ENCODE results near the gene ZNF394.

Gene ZNF394

DNA sequence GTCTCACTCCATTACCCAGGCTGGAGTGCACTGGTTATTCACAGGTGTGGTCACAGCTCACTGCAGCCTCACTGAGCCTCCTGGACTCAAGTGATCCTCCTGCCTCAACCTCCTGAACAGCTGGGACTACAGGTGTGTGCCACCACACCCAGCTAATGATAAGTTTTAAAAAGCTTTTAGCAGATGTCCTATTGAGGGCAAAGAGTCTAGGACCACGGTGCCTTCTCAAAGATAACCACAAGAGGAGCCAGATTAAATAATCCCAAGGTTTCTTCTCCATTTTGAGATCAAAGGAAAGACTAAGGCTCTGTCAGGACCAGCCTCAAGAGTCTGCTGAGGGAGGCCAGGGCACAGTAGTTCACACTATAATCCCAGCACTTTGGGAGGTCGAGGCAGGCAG, 38.9 kb downstream of the ZNF394 start:
- TF ChIP-seq, protein P1, sequence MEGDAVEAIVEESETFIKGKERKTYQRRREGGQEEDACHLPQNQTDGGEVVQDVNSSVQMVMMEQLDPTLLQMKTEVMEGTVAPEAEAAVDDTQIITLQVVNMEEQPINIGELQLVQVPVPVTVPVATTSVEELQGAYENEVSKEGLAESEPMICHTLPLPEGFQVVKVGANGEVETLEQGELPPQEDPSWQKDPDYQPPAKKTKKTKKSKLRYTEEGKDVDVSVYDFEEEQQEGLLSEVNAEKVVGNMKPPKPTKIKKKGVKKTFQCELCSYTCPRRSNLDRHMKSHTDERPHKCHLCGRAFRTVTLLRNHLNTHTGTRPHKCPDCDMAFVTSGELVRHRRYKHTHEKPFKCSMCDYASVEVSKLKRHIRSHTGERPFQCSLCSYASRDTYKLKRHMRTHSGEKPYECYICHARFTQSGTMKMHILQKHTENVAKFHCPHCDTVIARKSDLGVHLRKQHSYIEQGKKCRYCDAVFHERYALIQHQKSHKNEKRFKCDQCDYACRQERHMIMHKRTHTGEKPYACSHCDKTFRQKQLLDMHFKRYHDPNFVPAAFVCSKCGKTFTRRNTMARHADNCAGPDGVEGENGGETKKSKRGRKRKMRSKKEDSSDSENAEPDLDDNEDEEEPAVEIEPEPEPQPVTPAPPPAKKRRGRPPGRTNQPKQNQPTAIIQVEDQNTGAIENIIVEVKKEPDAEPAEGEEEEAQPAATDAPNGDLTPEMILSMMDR (IDR thresholded peaks at IDR 0.05), result no peak

DNA sequence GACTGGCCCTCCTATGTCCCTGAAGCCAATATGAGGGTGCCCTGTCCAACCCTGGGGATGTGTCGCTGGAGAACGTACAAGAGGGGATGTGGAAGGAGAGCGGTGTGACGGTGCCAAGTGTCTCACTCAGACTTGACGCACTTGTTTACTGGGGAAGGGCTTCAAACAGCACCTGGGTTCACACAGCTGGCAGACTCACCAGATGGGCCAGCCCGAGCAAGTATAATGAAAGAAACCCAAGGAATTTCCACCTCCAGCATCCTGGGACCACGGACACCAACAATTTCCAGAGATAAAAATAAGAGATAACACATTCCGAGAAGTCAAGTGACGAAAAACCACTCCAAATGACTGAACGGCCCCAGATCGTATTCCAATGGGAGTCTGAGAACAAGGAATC, 39.4 kb downstream of the ZNF394 start:
- TF ChIP-seq, protein P1 (IDR thresholded peaks at IDR 0.05), result no peak

DNA sequence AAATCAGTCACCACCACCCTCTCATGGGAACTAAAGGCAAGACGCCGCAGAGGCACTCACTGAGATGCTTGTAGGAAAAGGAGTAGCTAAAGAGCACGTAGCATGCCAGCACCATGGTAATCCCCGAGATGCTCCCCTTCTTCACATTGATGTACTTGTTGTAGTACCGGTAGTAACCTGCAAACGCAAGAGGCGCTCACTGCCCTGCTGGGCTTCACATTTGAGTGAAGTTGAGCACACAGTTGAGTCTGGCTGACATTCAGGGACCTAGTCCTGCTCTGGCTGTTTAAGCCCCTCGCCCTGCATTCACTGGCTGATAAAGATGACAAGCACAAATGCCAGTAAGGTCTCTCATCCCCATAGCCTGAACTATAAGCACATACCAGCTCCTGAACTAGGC, 41.0 kb downstream of the ZNF394 start:
- TF ChIP-seq, protein P1 (IDR thresholded peaks at IDR 0.05), result peak; percentile 21; the same call in 1 of the 2 replicates

DNA sequence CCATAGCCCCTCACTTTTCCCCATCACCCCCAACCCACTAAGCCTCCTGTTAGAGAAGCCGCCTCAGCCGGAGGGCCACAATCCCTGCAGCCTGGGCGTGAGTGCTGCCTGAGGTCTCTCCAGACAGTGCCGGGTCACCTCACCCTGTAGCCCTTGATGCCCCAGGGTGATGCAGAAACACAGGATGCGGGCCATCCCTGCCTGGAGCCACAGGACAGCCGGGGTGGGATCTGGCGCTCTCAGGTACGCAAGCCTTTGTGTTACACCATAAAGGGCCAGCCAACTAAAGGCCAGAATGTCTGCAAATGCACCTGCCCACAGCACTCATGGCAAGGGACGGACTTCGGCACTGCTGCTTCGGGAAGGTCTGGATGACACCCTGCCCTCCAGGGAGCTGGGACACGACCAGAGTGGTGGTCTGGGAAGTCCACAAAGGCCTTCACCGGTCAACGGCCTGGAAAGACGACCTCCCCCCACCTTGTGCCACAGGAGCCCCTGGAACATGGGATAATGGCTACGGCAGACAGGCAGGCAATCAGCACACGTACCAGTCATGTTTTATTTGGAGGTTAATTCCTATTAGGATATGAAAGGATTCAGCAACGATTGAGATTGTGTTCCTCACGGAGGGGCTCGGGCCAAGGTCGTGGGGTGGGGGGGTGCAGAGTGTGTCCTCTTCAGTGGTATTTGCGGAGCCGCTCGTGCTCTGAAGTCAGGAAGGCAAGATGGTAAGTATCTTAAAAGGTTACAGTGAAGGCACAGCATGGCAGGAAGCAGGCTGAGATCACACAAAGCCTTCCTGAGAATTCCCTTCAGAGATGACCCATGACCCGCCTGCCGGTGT, 42.2 kb downstream of the ZNF394 start:
- TF ChIP-seq, protein P1 (IDR thresholded peaks at IDR 0.05), result no peak

DNA sequence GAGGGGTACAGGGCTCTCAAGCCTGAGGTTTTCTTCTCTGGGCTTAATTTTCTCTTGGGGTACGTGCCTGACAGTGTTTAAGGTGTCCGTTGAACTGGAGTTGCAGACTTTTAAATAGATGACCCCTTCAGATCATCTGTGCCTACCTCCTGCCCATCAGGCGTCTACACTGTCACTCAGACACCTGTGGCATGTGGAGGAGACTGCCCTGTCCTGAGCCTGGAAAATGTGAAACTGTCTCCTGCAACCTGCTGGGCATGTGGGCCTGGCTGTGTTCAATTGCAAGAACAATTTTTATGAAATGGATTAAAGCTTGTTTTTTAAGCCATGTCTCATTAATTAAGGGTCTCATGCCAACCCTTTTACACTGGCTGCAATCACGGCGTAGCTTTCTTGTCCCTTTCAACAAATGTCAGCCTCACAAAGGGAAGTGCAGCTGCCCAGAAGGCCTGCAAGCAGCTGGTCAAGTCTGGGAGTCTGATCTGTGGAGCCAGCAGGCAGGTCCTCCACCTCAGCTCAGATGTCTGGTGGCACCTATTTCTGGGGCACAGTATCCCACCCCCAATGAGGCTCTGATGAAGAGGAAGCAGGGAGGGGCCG, 42.9 kb downstream of the ZNF394 start:
- TF ChIP-seq, protein P1 (IDR thresholded peaks at IDR 0.05), result no peak

DNA sequence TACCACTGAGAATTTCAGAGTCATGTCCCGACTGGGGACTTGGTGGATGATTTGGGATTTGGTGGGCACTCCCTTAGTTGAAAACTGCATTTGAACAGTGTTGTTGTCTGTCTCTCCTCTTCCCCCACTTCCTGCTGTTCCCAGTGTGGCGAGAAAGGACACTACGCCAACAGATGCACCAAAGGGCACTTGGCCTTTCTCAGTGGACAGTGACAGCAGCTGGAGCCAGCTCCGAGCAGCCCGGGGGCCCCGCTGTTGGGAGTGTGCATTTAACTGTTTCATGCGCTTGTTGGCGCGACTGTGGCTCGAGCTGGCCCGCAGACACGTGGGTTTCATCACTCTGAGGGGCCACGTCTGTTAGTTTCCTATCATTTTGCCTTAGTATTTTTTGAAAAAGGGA, 43.8 kb downstream of the ZNF394 start:
- TF ChIP-seq, protein P1 (IDR thresholded peaks at IDR 0.05), result no peak

DNA sequence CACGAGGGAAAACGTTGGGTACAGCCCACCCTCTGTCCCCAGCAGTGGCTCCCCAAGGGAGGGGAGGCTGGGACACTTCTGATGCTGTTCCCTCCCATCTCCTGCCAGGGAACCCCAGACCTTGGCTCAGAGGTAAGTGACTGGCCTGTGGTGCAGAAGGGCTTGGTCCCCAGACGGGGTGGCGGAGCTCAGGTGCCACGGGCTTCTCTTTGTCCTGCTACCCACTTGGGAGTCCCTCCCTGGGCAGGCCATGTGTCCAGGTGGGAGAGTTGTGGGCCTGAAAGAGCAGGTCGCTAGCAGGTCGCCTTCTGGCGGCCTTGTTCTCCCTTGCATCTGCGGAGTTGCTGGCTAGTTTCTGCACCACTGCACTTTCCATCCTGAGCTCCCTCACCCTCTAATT, 44.2 kb downstream of the ZNF394 start:
- TF ChIP-seq, protein P1 (IDR thresholded peaks at IDR 0.05), result no peak

Measured in LNCAP (cell line).